ENCODE measurements around the gene B3GALT2. TPM values are rescaled to one million over a fixed set of nuclear protein-coding genes. Genes with fewer than 3 reads are reported as not detected.

B3GALT2 gene
- total RNA-seq, 1 donor from 2014 or later = 7.6 TPM

GRCh38 chr1:193211539-193211938 lies 25.1 kb upstream of the B3GALT2 start:
- H3K36me3 Mint-ChIP-seq (ENCODE audit: low read depth) = peaks cover 42% of the 10 kb centered on the region

GRCh38 chr1:193210996-193211395 lies 24.6 kb upstream of the B3GALT2 start:
- Mint-ChIP-seq H3K9me3 (ENCODE audit: low read depth) (peaks cover 27% of the 10 kb centered on the region), H3K27ac (ENCODE audit: unreplicated experiment) (peak overlapping the region; percentile 67), H3K27me3 (ENCODE audit: low read depth) (no peaks in the 10 kb centered on the region), H3K4me1 (ENCODE audit: low read depth) (peaks cover 23% of the 10 kb centered on the region), H3K36me3 (ENCODE audit: low read depth) (peaks cover 41% of the 10 kb centered on the region), H3K4me3 (ENCODE audit: unreplicated experiment) (no peak overlapping the region)
- no peak for DNase-seq (ENCODE audit: low spot score)
- no peak for TF ChIP-seq CTCF (IDR thresholded peaks at IDR 0.05)

More at GRCh38 chr1:193211539-193211938, 25.1 kb upstream of the B3GALT2 start:
- no peak overlapping the region for H3K4me3 Mint-ChIP-seq (ENCODE audit: unreplicated experiment)
- peaks cover 23% of the 10 kb centered on the region for H3K4me1 Mint-ChIP-seq (ENCODE audit: low read depth)
- no peak for DNase-seq (ENCODE audit: low spot score)
- H3K27me3 Mint-ChIP-seq (ENCODE audit: low read depth) = no peaks in the 10 kb centered on the region
- peaks cover 27% of the 10 kb centered on the region for H3K9me3 Mint-ChIP-seq (ENCODE audit: low read depth)
- TF ChIP-seq CTCF (IDR thresholded peaks at IDR 0.05) = peak; percentile 42
- peak overlapping the region; percentile 67 for H3K27ac Mint-ChIP-seq (ENCODE audit: unreplicated experiment)

GRCh38 chr1:193201021-193201420 lies 14.6 kb upstream of the B3GALT2 start:
- Mint-ChIP-seq H3K27me3 (ENCODE audit: low read depth) (no peaks in the 10 kb centered on the region), H3K4me1 (ENCODE audit: low read depth) (peaks cover 29% of the 10 kb centered on the region), H3K27ac (ENCODE audit: unreplicated experiment) (no peak overlapping the region), H3K4me3 (ENCODE audit: unreplicated experiment) (no peak overlapping the region), H3K9me3 (ENCODE audit: low read depth) (peaks cover 3% of the 10 kb centered on the region), H3K36me3 (ENCODE audit: low read depth) (peaks cover 9% of the 10 kb centered on the region)
- no peak for TF ChIP-seq CTCF (IDR thresholded peaks at IDR 0.05)
- no peak for DNase-seq (ENCODE audit: low spot score)

GRCh38 chr1:193199940-193200339 lies 13.5 kb upstream of the B3GALT2 start:
- DNase-seq (ENCODE audit: low spot score) = no peak
- Mint-ChIP-seq H3K4me1 (ENCODE audit: low read depth) (peaks cover 35% of the 10 kb centered on the region), H3K27ac (ENCODE audit: unreplicated experiment) (no peak overlapping the region)

GRCh38 chr1:193192586-193192985 lies 6.2 kb upstream of the B3GALT2 start:
- Mint-ChIP-seq H3K4me1 (ENCODE audit: low read depth) (peaks cover 54% of the 10 kb centered on the region), H3K27ac (ENCODE audit: unreplicated experiment) (no peak overlapping the region), H3K4me3 (ENCODE audit: unreplicated experiment) (no peak overlapping the region), H3K36me3 (ENCODE audit: low read depth) (peaks cover 3% of the 10 kb centered on the region), H3K27me3 (ENCODE audit: low read depth) (no peaks in the 10 kb centered on the region), H3K9me3 (ENCODE audit: low read depth) (peaks cover 8% of the 10 kb centered on the region)
- DNase-seq (ENCODE audit: low spot score) = no peak
- TF ChIP-seq CTCF (IDR thresholded peaks at IDR 0.05) = no peak

More at GRCh38 chr1:193199940-193200339, 13.5 kb upstream of the B3GALT2 start:
- no peaks in the 10 kb centered on the region for H3K27me3 Mint-ChIP-seq (ENCODE audit: low read depth)
- H3K4me3 Mint-ChIP-seq (ENCODE audit: unreplicated experiment) = no peak overlapping the region
- H3K9me3 Mint-ChIP-seq (ENCODE audit: low read depth) = peaks cover 8% of the 10 kb centered on the region
- TF ChIP-seq CTCF (IDR thresholded peaks at IDR 0.05) = no peak
- peaks cover 3% of the 10 kb centered on the region for H3K36me3 Mint-ChIP-seq (ENCODE audit: low read depth)
